VCaP (cell line): Measurements from ENCODE around the gene SDHC.
"Not testable (repeated sequence)": the region's sequence is repeated elsewhere in the genome, so short reads cannot be mapped to it uniquely, and the experiment has no call there.

ENCODE experiments used
- H3K27ac ChIP-seq: fragments of 450-650 bp; 2 replicates; pipeline ENCODE4 v1.5.1; 2017
- CTCF ChIP-seq: fragments of 450-650 bp; conservative IDR thresholded peaks from 2 replicates; pipeline ENCODE4 v1.5.1; 2017; ENCODE audit warnings: mild to moderate bottlenecking, moderate library complexity

The SDHC gene

GRCh38 chr1:161311595-161312181, 2.5 kb upstream of the SDHC start:
- no peak overlapping the region for H3K27ac ChIP-seq
- TF ChIP-seq CTCF: no peak

GRCh38 chr1:161313554-161314200, 504 bp upstream of the SDHC start:
- no peak for TF ChIP-seq CTCF
- H3K27ac ChIP-seq: peak overlapping the region; percentile 85

- H3K27ac ChIP-seq: not testable (repeated sequence)
Observed at GRCh38 chr1:161315841-161316674, 1.9 kb downstream of the SDHC start.

- TF ChIP-seq CTCF: no peak
- no peak overlapping the region for H3K27ac ChIP-seq
Observed at GRCh38 chr1:161324020-161324419, 9.8 kb downstream of the SDHC start.

GRCh38 chr1:161330346-161330745, 16.2 kb downstream of the SDHC start:
- TF ChIP-seq CTCF: no peak
- no peak overlapping the region for H3K27ac ChIP-seq

- no peak overlapping the region for H3K27ac ChIP-seq
- no peak for TF ChIP-seq CTCF
Observed at GRCh38 chr1:161333166-161333565, 19.0 kb downstream of the SDHC start.

- no peak for TF ChIP-seq CTCF
- no peak overlapping the region for H3K27ac ChIP-seq
Observed at GRCh38 chr1:161335796-161336195, 21.6 kb downstream of the SDHC start.
